Caki2 (cell line): ENCODE measurements around the gene RCOR1. TPM values are rescaled to one million over a fixed set of nuclear protein-coding genes. Genes with fewer than 3 reads are reported as not detected.
"Not testable (repeated sequence)": the region's sequence is repeated elsewhere in the genome, so short reads cannot be mapped to it uniquely, and the experiment has no call there.

Experiments used
- DNase-seq: peaks from one replicate; pipeline ENCODE4 v3.0.0-alpha.2; 2015; ENCODE audit warnings: low read depth
- in situ Hi-C: cut with HindIII; loops from 2 replicates; pipeline ENCODE4 v1.10.0; 2016; ENCODE audit warnings: low sequenced_read_pairs, low pct_unique_long_range_greater_than_20kb, mixed read lengths
- total RNA-seq: library from RNA; depleted of rRNA; stranded (reverse); fragments of >200 nt; shearing (Covaris generic); gene quantifications from 2 replicates; pipeline ENCODE4 v1.2.3, GENCODE V29; 2014; ENCODE audit warnings: low replicate concordance

The RCOR1 gene
- total RNA-seq, 1 experiment from 2014 or later = 6.1 TPM

GRCh38 chr14:102750376-102750775 lies 157.9 kb downstream of the RCOR1 start:
- no peak for DNase-seq
- in situ Hi-C loops = no loop called here

- DNase-seq = no peak
- in situ Hi-C loops = no loop called here
Measured at GRCh38 chr14:102751088-102751487, 158.6 kb downstream of the RCOR1 start.

- no peak for DNase-seq
- in situ Hi-C loops = no loop called here
Measured at GRCh38 chr14:102752239-102752847, 159.9 kb downstream of the RCOR1 start.

- no peak for DNase-seq
- in situ Hi-C loops = no loop called here
Measured at GRCh38 chr14:102754370-102755262, 162.2 kb downstream of the RCOR1 start.

- in situ Hi-C loops = no loop called here
- DNase-seq = no peak
Measured at GRCh38 chr14:102757646-102758045, 165.2 kb downstream of the RCOR1 start.

GRCh38 chr14:102758087-102758486 lies 165.6 kb downstream of the RCOR1 start:
- in situ Hi-C loops = no loop called here
- DNase-seq = no peak

GRCh38 chr14:102759456-102760187 lies 167.2 kb downstream of the RCOR1 start:
- in situ Hi-C loops = no loop called here
- DNase-seq = no peak

- in situ Hi-C loops = no loop called here
- DNase-seq = no peak
Measured at GRCh38 chr14:102760496-102761193, 168.2 kb downstream of the RCOR1 start.

- in situ Hi-C loops = no loop called here
- no peak for DNase-seq
Measured at GRCh38 chr14:102761206-102761605, 168.8 kb downstream of the RCOR1 start.

- in situ Hi-C loops = no loop called here
- no peak for DNase-seq
Measured at GRCh38 chr14:102764220-102764671, 171.8 kb downstream of the RCOR1 start.

- in situ Hi-C loops, DNase-seq: not testable (repeated sequence)
Measured at GRCh38 chr14:102765770-102766169, 173.3 kb downstream of the RCOR1 start.

GRCh38 chr14:102768223-102769048 lies 176.0 kb downstream of the RCOR1 start:
- DNase-seq = no peak
- in situ Hi-C loops = no loop called here

GRCh38 chr14:102769049-102769327 lies 176.5 kb downstream of the RCOR1 start:
- in situ Hi-C loops = no loop called here
- no peak for DNase-seq

GRCh38 chr14:102770147-102771123 lies 178.0 kb downstream of the RCOR1 start:
- no peak for DNase-seq
- in situ Hi-C loops = no loop called here

GRCh38 chr14:102771144-102771543 lies 178.7 kb downstream of the RCOR1 start:
- no peak for DNase-seq
- in situ Hi-C loops = no loop called here

- in situ Hi-C loops = no loop called here
Measured at GRCh38 chr14:102772781-102773570, 180.5 kb downstream of the RCOR1 start.

More at GRCh38 chr14:102772781-102773570, 180.5 kb downstream of the RCOR1 start:
- no peak for DNase-seq
